Measurements from ENCODE around the gene ZNF670.
"Not testable (repeated sequence)": the region's sequence is repeated elsewhere in the genome, so short reads cannot be mapped to it uniquely, and the experiment has no call there.

Gene ZNF670

DNA sequence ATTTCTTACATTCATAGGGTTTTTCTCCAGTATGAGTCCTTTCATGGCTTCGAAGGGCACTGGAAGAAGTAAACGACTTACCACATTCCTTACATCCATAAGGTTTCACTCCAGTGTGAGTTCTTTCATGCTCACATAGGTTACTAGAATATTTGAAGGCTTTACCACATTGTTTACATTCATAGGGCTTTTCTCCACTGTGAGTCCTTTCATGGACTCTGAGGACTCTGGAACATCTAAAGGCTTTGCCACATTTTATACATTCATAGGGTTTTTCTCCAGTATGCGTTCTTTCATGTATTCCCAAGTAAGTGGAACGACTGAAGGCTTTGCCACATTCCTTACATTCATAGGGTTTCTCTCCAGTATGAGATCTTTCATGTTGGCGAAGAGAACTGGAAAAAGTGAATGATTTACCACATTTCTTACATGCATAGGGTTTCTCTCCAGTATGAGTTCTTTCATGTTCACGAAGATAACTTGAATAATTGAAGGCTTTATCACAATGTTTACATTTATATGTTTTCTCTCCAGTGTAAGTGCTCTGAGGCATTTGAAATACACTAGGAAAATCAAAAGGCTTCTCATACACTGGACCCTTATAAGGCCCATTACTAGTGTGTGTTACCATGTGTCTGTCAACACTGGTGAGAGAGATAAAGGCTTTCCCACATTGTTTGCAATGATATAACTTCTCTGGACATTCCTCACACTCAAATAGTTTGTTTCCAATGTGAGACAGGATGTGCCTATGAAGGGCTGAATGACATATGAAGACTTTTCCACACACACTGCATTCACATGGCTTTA is 40.9 kb downstream of the ZNF670 start:
- DNase-seq: no peak

GRCh38 chr1:247032306-247032705 is 46.3 kb downstream of the ZNF670 start:
- DNase-seq: not testable (repeated sequence)

All from NCI-H1092 treated with DMSO at 0.1 percent for 48 hours (cell line).